Mucosa of descending colon (tissue), 3 donors: ENCODE results near the gene FBXO9. TPM values are rescaled to one million over a fixed set of nuclear protein-coding genes. Genes with fewer than 3 reads are reported as not detected.

Source experiments
- ATAC-seq: fragments of 200-7000 bp; cut with Tn5 transposase; one replicate; pipeline ENCODE4 v1.9.1; 2020; ENCODE audit warnings: mild to moderate bottlenecking, moderate library complexity
- DNase-seq, 3 donors: peaks; one replicate each; pipeline ENCODE4 v3.0.0-alpha.2; 2020
- H3K36me3 ChIP-seq: fragments of 200-600 bp; one replicate; pipeline ENCODE4 v1.8.0; 2021; ENCODE audit warnings: low read depth, mild to moderate bottlenecking
- H3K4me1 ChIP-seq: fragments of 200-600 bp; one replicate; pipeline ENCODE4 v1.8.0; 2021; ENCODE audit warnings: low read depth, mild to moderate bottlenecking
- H3K4me3 ChIP-seq: fragments of 200-600 bp; one replicate; pipeline ENCODE4 v1.8.0; 2021; ENCODE audit warnings: mild to moderate bottlenecking
- H3K9me3 ChIP-seq: fragments of 200-600 bp; one replicate; pipeline ENCODE4 v1.8.0; 2021; ENCODE audit warnings: mild to moderate bottlenecking
- CTCF ChIP-seq: fragments of 200-600 bp; IDR thresholded peaks from one replicate; pipeline ENCODE4 v1.8.0; 2022; ENCODE audit warnings: antibody characterized with exemption, mild to moderate bottlenecking
- intact Hi-C, 2 donors: fragments of 100-400 bp; cut with DNase I in 1 of 2; cut with micrococcal nuclease in 1 of 2; formaldehyde crosslinking; loops; one replicate each; pipeline versions ENCODE4 v1.11.0 to v1.11.1; 2022; cut with DNase I, micrococcal nuclease
- total RNA-seq, 3 donors: library from RNA; stranded (reverse); fragmentation: NEBNext Ultra II Directional in 2 of 3; extraction: Animal tissue kit (Norgen Biotek cat#: 25700) in 2 of 3; gene quantifications; one replicate each; pipeline versions ENCODE4 v1.2.1 to v1.2.4, GENCODE V29; 2021 to 2023
- donor health status: DM: no; HTN: no; CAD: no; lungs with moderate emphysema.
- donor health status: DM: no; HTN: no; CAD: no.
- donor health status: DM: no; HTN: yes; CAD: no.

FBXO9 gene
- total RNA-seq, 3 donors from 2014 or later = 80.3 to 100 (median 80.4) TPM

GRCh38 chr6:53080813-53081212, 15.6 kb downstream of the FBXO9 start:
- H3K9me3 ChIP-seq = no peaks in the 10 kb centered on the region
- no peak for DNase-seq
- H3K4me3 ChIP-seq = no peak overlapping the region
- no peak for ATAC-seq
- no peaks in the 10 kb centered on the region for H3K4me1 ChIP-seq
- TF ChIP-seq CTCF = no peak
- intact Hi-C loops = no loop called here
- H3K36me3 ChIP-seq = peaks cover 11% of the 10 kb centered on the region

GRCh38 chr6:53086302-53086701, 21.1 kb downstream of the FBXO9 start:
- no peak for DNase-seq

GRCh38 chr6:53089948-53090347, 24.7 kb downstream of the FBXO9 start:
- ATAC-seq (no peak), DNase-seq (no peak)
- Histone ChIP-seq H3K4me1 (no peaks in the 10 kb centered on the region), H3K9me3 (no peaks in the 10 kb centered on the region), H3K4me3 (no peak overlapping the region), H3K36me3 (no peaks in the 10 kb centered on the region)
- no peak for TF ChIP-seq CTCF
- intact Hi-C loops = no loop called here

More at GRCh38 chr6:53086302-53086701, 21.1 kb downstream of the FBXO9 start:
- Histone ChIP-seq H3K4me3 (no peak overlapping the region), H3K36me3 (peaks cover 8% of the 10 kb centered on the region), H3K9me3 (no peaks in the 10 kb centered on the region), H3K4me1 (no peaks in the 10 kb centered on the region)
- ATAC-seq = no peak
- intact Hi-C loops = no loop called here
- no peak for TF ChIP-seq CTCF

- Histone ChIP-seq H3K4me3 (no peak overlapping the region), H3K36me3 (no peaks in the 10 kb centered on the region), H3K9me3 (no peaks in the 10 kb centered on the region), H3K4me1 (no peaks in the 10 kb centered on the region)
- TF ChIP-seq CTCF = no peak
- ATAC-seq (no peak), DNase-seq (no peak)
- intact Hi-C loops = no loop called here
Measured at GRCh38 chr6:53090576-53090975, 25.4 kb downstream of the FBXO9 start.

- Histone ChIP-seq H3K4me3 (no peak overlapping the region), H3K36me3 (peaks cover 4% of the 10 kb centered on the region), H3K9me3 (no peaks in the 10 kb centered on the region), H3K4me1 (no peaks in the 10 kb centered on the region)
- ATAC-seq (no peak), DNase-seq (no peak)
- intact Hi-C loops = no loop called here
- TF ChIP-seq CTCF = no peak
Measured at GRCh38 chr6:53095270-53095669, 30.1 kb downstream of the FBXO9 start.

GRCh38 chr6:53095716-53096115, 30.5 kb downstream of the FBXO9 start:
- TF ChIP-seq CTCF = no peak
- H3K4me1 ChIP-seq = no peaks in the 10 kb centered on the region
- intact Hi-C loops = no loop called here
- DNase-seq (no peak), ATAC-seq (no peak)
- peaks cover 4% of the 10 kb centered on the region for H3K36me3 ChIP-seq
- no peak overlapping the region for H3K4me3 ChIP-seq
- H3K9me3 ChIP-seq = no peaks in the 10 kb centered on the region
